Tibial nerve (tissue), 4 donors: ENCODE results near the gene STEAP1B. TPM values are rescaled to one million over a fixed set of nuclear protein-coding genes. Genes with fewer than 3 reads are reported as not detected.

ENCODE experiments used
- DNase-seq, 2 donors: peaks; one replicate each; pipeline ENCODE4 v3.0.0-alpha.2; 2019; ENCODE audit warnings: low spot score in 2 of 2
- H3K27ac ChIP-seq, 4 donors: fragments of 200-600 bp; sonication (generic) in 3 of 4; one replicate each; pipeline ENCODE4 v1.5.1; 2017 to 2019; ENCODE audit warnings: mild to moderate bottlenecking in 1 of 4
- H3K27me3 ChIP-seq, 2 donors: fragments of 200-600 bp; sonication (generic) in 1 of 2; one replicate each; pipeline versions ENCODE4 v1.5.1 to v1.6.0; 2017 to 2019
- H3K36me3 ChIP-seq, 3 donors: fragments of 200-600 bp; sonication (generic); one replicate each; pipeline ENCODE4 v1.5.1; 2018 to 2019
- H3K4me1 ChIP-seq, 4 donors: fragments of 200-600 bp; sonication (generic) in 3 of 4; one replicate each; pipeline ENCODE4 v1.5.1; 2017 to 2019
- H3K4me3 ChIP-seq, 4 donors: fragments of 200-600 bp; sonication (generic) in 3 of 4; one replicate each; pipeline ENCODE4 v1.5.1; 2017 to 2019; ENCODE audit warnings: mild to moderate bottlenecking in 1 of 4, moderate library complexity in 1 of 4
- H3K9me3 ChIP-seq, 4 donors: fragments of 200-600 bp; sonication (generic) in 3 of 4; one replicate each; pipeline ENCODE4 v1.5.1; 2017 to 2019
- EP300 ChIP-seq, 2 donors: sonication (generic); formaldehyde crosslinking; IDR thresholded peaks; one replicate each; pipeline ENCODE4 v1.6.1; 2017; ENCODE audit warnings: antibody characterized with exemption in 2 of 2, mild to moderate bottlenecking in 1 of 2
- POLR2A ChIP-seq, 2 donors: fragments of 450-650 bp; IDR thresholded peaks; one replicate each; pipeline ENCODE4 v1.6.1; 2017; ENCODE audit warnings: antibody characterized with exemption in 2 of 2, mild to moderate bottlenecking in 2 of 2, moderate library complexity in 2 of 2
- WGBS, 2 donors: methylation state at CpG; one replicate each; pipeline ENCODE4 v1.1.5; 2018; 5-methylcytosine and 5-hydroxymethylcytosine counted together
- total RNA-seq, 4 donors: library from RNA; depleted of rRNA; stranded (reverse); fragments of >200 nt; gene quantifications; one replicate each; pipeline ENCODE4 v1.1.0, GENCODE V29; 2016
- TF ChIP-seq, protein P1 (sequence below), 5 experiments: fragments of 200-600 bp in 3 of 5; fragments of 450-650 bp in 2 of 5; sonication (generic) in 3 of 5; IDR thresholded peaks; one replicate each; pipeline ENCODE4 v1.5.1; 2016 to 2019; ENCODE audit warnings: antibody characterized with exemption in 5 of 5, mild to moderate bottlenecking in 3 of 5, moderate library complexity in 2 of 5

The STEAP1B gene
- total RNA-seq, 4 donors from 2014 or later: 4.2 to 20.5 (median 14.0) TPM

DNA sequence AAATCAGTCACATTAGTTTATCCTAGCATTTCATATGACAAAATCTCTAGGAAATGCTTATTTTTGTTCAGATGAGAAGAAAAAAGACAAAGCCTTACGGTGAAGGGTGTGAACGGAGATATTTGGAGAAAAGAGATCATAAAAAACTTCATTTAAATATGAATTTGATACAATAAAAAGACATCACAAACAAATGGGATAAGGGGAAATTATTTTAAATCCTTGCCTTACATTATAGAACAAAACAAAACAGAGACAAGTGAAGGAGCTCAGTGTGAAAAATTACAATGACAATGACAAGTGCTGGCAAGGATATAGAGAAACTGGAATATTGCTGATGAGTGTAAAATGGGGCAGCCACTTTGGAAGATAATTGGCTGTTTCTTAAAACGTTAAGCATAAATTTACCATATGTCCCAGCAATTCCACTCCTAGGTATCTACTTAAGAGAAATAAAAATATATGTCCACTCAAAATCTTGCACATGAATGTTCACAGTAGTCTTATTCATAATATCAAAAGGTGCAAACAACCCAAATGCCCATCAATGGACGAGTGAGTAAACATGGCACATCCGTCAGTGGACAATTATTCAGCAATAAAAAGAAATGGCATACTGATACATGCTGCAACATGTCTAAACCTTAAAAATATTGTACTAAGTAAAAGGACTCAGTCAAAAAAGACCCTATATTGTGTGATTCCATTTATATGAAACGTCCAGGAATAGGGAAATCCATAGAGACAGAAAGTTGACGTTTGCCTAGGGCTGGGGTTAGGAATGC, 77.0 kb downstream of the STEAP1B start:
- H3K9me3 ChIP-seq: no peaks in the 10 kb centered on the region
- TF ChIP-seq, protein P1, sequence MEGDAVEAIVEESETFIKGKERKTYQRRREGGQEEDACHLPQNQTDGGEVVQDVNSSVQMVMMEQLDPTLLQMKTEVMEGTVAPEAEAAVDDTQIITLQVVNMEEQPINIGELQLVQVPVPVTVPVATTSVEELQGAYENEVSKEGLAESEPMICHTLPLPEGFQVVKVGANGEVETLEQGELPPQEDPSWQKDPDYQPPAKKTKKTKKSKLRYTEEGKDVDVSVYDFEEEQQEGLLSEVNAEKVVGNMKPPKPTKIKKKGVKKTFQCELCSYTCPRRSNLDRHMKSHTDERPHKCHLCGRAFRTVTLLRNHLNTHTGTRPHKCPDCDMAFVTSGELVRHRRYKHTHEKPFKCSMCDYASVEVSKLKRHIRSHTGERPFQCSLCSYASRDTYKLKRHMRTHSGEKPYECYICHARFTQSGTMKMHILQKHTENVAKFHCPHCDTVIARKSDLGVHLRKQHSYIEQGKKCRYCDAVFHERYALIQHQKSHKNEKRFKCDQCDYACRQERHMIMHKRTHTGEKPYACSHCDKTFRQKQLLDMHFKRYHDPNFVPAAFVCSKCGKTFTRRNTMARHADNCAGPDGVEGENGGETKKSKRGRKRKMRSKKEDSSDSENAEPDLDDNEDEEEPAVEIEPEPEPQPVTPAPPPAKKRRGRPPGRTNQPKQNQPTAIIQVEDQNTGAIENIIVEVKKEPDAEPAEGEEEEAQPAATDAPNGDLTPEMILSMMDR (IDR thresholded peaks at IDR 0.05): no peak
- TF ChIP-seq EP300 (IDR thresholded peaks at IDR 0.05) (no peak), POLR2A (IDR thresholded peaks at IDR 0.05) (no peak)
- DNase-seq: no peak
- H3K4me3 ChIP-seq: no peak overlapping the region
- 67 to 77% methylated on average over 7 of the region's 7 CpGs for WGBS, 2 donors
- no peak overlapping the region for H3K27ac ChIP-seq
- H3K27me3 ChIP-seq: no peaks in the 10 kb centered on the region
- no peaks in the 10 kb centered on the region for H3K4me1 ChIP-seq
- H3K36me3 ChIP-seq: no peaks in the 10 kb centered on the region

DNA sequence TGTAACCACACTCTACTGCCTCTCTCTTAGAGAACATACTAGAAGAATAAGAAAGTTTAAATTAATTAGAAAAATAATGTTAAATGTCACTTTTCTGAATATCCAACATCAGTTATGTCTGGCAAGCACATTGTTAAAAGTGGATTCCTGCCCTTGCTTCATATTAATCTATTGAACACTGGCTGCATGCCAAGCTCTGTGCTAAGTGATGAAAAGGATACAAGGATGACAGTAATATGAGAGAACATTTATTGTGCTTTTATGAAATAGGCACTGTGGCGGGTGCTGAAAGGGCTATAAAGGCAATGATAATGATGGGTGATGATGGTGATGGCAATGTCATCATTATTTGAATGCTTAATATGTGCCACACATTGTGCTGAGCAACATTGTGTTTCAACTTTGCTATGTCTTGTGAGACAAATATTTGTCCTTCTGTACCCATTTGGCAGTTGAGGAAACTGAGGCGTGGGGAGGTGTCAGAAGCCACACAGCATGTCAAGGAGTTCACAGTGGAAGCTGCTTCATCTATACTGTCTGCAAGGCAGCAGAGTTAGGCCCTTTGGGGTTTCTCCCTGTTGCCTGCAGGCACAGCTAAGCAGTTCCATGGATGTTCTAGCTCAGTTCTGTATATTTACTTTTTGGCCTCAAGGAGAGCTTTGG, 78.9 kb downstream of the STEAP1B start:
- TF ChIP-seq POLR2A (IDR thresholded peaks at IDR 0.05) (no peak), EP300 (IDR thresholded peaks at IDR 0.05) (no peak)
- TF ChIP-seq, protein P1 (IDR thresholded peaks at IDR 0.05): no peak
- H3K9me3 ChIP-seq: no peaks in the 10 kb centered on the region
- no peak overlapping the region for H3K4me3 ChIP-seq
- no peaks in the 10 kb centered on the region for H3K27me3 ChIP-seq
- no peak for DNase-seq
- WGBS, 2 donors: 63 to 68% methylated on average over 2 of the region's 2 CpGs
- no peaks in the 10 kb centered on the region for H3K36me3 ChIP-seq
- no peak overlapping the region for H3K27ac ChIP-seq
- no peaks in the 10 kb centered on the region for H3K4me1 ChIP-seq

DNA sequence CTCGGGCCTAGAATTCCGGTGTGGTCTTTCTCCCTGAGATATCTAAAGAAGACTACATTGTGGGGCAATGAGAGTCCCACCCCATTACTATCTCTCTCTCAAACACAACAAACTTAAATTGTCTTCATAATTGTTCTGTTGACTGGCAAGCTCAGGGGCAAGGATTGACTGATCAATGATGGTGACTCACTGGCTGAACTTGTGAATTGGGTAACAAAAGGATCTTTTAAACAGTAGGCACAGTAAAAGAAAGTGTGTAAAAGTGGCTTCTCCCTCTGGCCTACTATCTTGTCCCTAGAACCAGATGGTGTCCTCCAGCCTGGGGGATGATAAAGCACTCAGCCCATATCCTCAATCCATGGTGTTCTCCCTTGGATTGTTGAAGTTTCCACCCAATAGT, 80.0 kb downstream of the STEAP1B start:
- Histone ChIP-seq H3K36me3 (no peaks in the 10 kb centered on the region), H3K9me3 (no peaks in the 10 kb centered on the region), H3K4me1 (no peaks in the 10 kb centered on the region), H3K27ac (no peak overlapping the region), H3K27me3 (no peaks in the 10 kb centered on the region), H3K4me3 (no peak overlapping the region)
- no peak for DNase-seq
- 93 to 94% methylated on average over 2 of the region's 2 CpGs for WGBS, 2 donors
- TF ChIP-seq EP300 (IDR thresholded peaks at IDR 0.05): no peak
- TF ChIP-seq, protein P1 (IDR thresholded peaks at IDR 0.05): no peak
- no peak for TF ChIP-seq POLR2A (IDR thresholded peaks at IDR 0.05)

DNA sequence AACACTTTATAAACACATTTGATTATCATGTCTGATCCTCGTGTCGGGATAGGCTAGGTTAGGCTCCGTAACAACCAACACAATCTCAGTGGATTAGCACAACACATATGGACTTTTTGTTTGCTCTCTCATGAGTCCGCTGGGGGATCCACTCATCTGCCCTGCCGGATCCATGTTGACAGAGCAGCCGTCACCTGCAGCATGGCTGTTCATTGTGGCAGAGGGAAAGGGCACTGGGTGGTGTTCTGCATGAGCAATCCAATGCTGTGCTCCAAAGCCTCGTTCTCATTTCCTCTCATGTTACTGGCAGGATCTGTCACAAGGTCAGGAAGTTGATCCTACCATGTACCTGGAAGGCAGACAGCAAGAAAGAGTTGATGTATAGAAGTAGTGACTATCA, 80.5 kb downstream of the STEAP1B start:
- H3K4me3 ChIP-seq: no peak overlapping the region
- TF ChIP-seq, protein P1 (IDR thresholded peaks at IDR 0.05): no peak
- H3K27me3 ChIP-seq: no peaks in the 10 kb centered on the region
- no peak for DNase-seq
- H3K9me3 ChIP-seq: no peaks in the 10 kb centered on the region
- H3K4me1 ChIP-seq: no peaks in the 10 kb centered on the region
- 88 to 96% methylated on average over 7 of the region's 7 CpGs for WGBS, 2 donors
- H3K27ac ChIP-seq: no peak overlapping the region
- no peaks in the 10 kb centered on the region for H3K36me3 ChIP-seq

DNA sequence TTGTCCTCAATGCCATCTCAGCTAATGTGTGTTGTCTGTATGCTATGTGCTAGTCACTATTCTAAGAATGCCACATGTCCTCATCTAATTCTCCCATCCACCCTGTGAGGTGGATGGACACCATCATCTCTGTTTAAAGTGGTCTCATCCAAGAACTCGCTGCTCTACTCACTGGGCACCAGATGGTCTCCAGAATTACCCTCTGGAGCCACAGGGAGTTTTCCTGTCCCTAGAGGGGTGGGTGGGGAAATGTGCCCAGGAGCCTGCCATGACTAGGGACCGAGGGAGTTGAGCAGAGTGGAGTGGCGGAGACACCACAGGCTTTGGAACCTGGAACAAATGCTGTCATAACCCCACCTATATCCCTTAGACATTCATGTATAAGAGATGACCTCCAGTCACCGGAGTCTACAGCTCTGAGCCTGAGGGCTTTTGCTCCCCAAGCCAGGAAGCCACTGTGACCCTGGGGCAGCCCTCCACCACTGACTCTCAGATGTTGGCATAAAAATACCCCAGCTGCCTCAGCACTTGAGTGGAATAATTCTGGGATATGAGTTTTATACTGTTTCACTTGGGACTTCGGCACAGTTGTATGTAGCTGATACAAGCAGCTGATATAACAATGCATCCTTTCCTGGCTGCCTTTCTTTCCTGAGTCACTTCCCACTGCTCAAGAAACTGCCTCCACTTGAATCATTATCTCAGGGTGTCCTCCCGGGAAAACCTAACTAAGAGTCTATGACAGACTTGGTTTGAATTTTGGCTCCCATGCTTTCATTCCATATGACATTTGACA, 81.5 kb downstream of the STEAP1B start:
- no peak for DNase-seq
- 80% methylated on average over 6 of the region's 6 CpGs for WGBS, 2 donors
- TF ChIP-seq EP300 (IDR thresholded peaks at IDR 0.05): no peak
- TF ChIP-seq, protein P1 (IDR thresholded peaks at IDR 0.05): no peak
- H3K4me1 ChIP-seq: no peaks in the 10 kb centered on the region
- H3K27me3 ChIP-seq: no peaks in the 10 kb centered on the region
- H3K27ac ChIP-seq: no peak overlapping the region
- no peak overlapping the region for H3K4me3 ChIP-seq
- no peaks in the 10 kb centered on the region for H3K9me3 ChIP-seq
- H3K36me3 ChIP-seq: no peaks in the 10 kb centered on the region
